Glutamatergic neuron (in vitro differentiated cells): ENCODE data around the gene LARP1. TPM values are rescaled to one million over a fixed set of nuclear protein-coding genes. Genes with fewer than 3 reads are reported as not detected.

Experiments
- DNase-seq: peaks from one replicate; pipeline ENCODE4 v3.0.0; 2022
- H3K27ac Mint-ChIP-seq: one replicate; pipeline ENCODE4 v1.8.0; 2020; ENCODE audit warnings: mild to moderate bottlenecking, mixed read lengths, inconsistent platforms; ENCODE audit not compliant: unreplicated experiment
- H3K27me3 Mint-ChIP-seq: one replicate; pipeline ENCODE4 v1.8.0; 2020; ENCODE audit warnings: mild to moderate bottlenecking, moderate library complexity, mixed read lengths, inconsistent platforms; ENCODE audit not compliant: unreplicated experiment
- H3K36me3 Mint-ChIP-seq: one replicate; pipeline ENCODE4 v1.8.0; 2020; ENCODE audit warnings: mild to moderate bottlenecking, mixed read lengths, inconsistent platforms; ENCODE audit not compliant: unreplicated experiment
- H3K4me1 Mint-ChIP-seq: one replicate; pipeline ENCODE4 v1.8.0; 2020; ENCODE audit warnings: mild to moderate bottlenecking, low read depth, mixed read lengths, inconsistent platforms; ENCODE audit not compliant: unreplicated experiment
- H3K4me3 Mint-ChIP-seq: one replicate; pipeline ENCODE4 v1.8.0; 2020; ENCODE audit warnings: mild to moderate bottlenecking, mixed read lengths, inconsistent platforms; ENCODE audit not compliant: unreplicated experiment
- H3K9me3 Mint-ChIP-seq: one replicate; pipeline ENCODE4 v1.8.0; 2020; ENCODE audit warnings: mild to moderate bottlenecking, moderate library complexity, mixed read lengths, inconsistent platforms; ENCODE audit not compliant: unreplicated experiment
- total RNA-seq: library from RNA; stranded (reverse); fragmentation: NEBNext Ultra II Directional; extraction: Animal tissue kit (Norgen Biotek cat#: 25700); gene quantifications from one replicate; pipeline ENCODE4 v1.2.1, GENCODE V29; 2021; ENCODE audit not compliant: unreplicated experiment
- TF ChIP-seq, protein P1 (sequence below): fragments of 200-600 bp; sonication (generic); IDR thresholded peaks from one replicate; pipeline ENCODE4 v1.5.0; 2021; ENCODE audit not compliant: partially characterized antibody, unreplicated experiment

LARP1 gene
- total RNA-seq, 1 donor from 2014 or later: 199 TPM

DNA sequence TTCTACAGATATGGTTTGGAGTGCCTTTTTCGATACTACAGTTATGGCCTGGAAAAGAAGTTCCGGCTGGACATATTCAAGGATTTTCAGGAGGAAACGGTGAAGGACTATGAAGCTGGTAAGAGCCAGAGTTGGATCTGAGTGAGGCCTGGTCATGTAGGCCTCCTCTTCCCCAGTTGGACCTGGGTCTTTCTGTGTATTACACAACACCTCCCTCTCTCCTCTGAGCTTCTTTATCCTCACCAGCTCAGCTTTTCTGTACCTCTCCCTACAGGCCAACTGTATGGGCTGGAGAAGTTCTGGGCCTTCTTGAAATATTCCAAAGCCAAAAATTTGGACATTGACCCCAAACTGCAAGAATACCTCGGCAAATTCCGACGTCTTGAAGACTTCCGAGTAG is 56.1 kb downstream of the LARP1 start:
- H3K9me3 Mint-ChIP-seq: no peaks in the 10 kb centered on the region
- peaks cover 2% of the 10 kb centered on the region for H3K36me3 Mint-ChIP-seq
- TF ChIP-seq, protein P1, sequence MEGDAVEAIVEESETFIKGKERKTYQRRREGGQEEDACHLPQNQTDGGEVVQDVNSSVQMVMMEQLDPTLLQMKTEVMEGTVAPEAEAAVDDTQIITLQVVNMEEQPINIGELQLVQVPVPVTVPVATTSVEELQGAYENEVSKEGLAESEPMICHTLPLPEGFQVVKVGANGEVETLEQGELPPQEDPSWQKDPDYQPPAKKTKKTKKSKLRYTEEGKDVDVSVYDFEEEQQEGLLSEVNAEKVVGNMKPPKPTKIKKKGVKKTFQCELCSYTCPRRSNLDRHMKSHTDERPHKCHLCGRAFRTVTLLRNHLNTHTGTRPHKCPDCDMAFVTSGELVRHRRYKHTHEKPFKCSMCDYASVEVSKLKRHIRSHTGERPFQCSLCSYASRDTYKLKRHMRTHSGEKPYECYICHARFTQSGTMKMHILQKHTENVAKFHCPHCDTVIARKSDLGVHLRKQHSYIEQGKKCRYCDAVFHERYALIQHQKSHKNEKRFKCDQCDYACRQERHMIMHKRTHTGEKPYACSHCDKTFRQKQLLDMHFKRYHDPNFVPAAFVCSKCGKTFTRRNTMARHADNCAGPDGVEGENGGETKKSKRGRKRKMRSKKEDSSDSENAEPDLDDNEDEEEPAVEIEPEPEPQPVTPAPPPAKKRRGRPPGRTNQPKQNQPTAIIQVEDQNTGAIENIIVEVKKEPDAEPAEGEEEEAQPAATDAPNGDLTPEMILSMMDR: no peak
- DNase-seq: no peak
- H3K4me3 Mint-ChIP-seq: no peak overlapping the region
- H3K27ac Mint-ChIP-seq: no peak overlapping the region
- no peaks in the 10 kb centered on the region for H3K4me1 Mint-ChIP-seq
- peaks cover 4% of the 10 kb centered on the region for H3K27me3 Mint-ChIP-seq

DNA sequence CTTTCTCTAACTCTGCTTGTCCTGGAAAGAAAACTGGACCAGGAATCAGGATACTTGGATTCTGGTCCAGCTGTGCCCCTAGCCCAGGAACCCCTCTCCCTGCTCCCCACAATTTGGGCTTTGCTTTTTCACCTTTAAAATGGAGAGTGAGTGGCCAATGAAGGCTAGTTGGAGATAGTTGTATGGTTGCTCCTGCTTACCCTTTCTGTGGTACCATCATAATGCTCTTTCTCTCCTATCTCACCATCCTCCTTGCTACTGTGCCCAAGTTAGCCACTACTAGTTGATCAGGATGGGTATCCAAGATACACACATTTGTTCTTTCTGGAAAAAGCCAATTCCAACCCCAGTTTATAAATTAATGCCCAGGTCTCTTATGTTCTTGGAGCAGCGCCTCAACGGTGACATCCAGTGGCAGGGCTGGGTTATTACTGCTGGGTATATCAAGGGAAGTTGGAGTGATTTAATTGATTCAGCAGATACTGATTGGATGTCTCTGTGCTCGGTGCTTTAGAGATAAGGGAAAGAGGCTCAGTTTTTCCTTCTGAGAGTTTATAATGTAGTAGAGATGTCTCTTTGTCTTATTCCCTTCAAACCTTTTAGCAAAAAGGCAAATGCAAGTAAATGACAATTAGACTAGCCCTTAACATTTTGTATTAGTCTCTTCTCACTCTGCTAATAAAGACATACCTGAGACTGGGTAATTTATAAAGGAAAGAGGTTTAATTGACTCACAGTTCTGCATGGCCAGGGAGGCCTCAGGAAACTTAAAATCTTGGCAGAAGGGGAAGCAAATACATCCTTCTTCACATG is 56.7 kb downstream of the LARP1 start:
- H3K27me3 Mint-ChIP-seq: peaks cover 6% of the 10 kb centered on the region
- TF ChIP-seq, protein P1: peak; percentile 84
- H3K4me1 Mint-ChIP-seq: no peaks in the 10 kb centered on the region
- DNase-seq: peak; percentile 73
- H3K4me3 Mint-ChIP-seq: no peak overlapping the region
- no peak overlapping the region for H3K27ac Mint-ChIP-seq
- peaks cover 2% of the 10 kb centered on the region for H3K9me3 Mint-ChIP-seq
- peaks cover 6% of the 10 kb centered on the region for H3K36me3 Mint-ChIP-seq

DNA sequence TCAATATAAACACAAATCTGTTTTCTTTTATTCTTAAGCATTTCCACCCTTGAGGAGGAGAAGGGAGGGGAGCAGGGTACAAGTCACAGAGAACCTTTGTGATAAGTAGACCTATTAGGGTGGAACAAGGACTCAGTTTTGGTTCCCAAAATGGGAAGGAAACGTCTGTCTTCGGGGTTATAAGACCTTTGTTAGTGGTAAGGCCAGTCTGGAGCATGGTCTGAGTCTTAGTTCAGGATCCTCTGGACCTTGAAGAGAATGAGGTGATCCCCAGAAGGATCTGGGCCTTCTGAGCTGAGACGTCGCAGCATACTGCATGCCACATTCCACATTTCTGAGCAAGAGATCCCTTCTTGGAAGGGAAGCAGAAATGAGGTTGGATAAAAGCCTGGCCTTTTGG is 58.0 kb downstream of the LARP1 start:
- H3K27me3 Mint-ChIP-seq: peaks cover 6% of the 10 kb centered on the region
- H3K36me3 Mint-ChIP-seq: peaks cover 6% of the 10 kb centered on the region
- no peak overlapping the region for H3K4me3 Mint-ChIP-seq
- H3K9me3 Mint-ChIP-seq: peaks cover 2% of the 10 kb centered on the region
- H3K4me1 Mint-ChIP-seq: no peaks in the 10 kb centered on the region
- DNase-seq: no peak
- no peak overlapping the region for H3K27ac Mint-ChIP-seq
- TF ChIP-seq, protein P1: no peak

DNA sequence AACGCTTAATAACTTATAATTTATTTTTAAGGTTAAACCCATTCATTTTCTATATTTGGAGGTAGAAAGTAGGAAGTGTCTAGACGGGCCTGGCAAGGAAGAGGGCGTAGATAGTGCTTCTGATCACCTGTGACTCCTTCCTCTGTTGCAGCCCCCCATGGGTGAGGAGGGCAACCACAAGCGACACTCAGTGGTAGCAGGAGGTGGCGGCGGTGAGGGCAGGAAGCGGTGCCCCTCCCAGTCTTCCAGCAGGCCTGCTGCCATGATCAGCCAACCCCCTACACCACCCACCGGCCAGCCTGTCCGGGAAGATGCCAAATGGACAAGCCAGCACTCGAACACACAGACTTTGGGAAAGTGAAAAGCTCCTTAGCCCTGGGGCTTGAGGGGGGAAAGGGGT is 58.6 kb downstream of the LARP1 start:
- TF ChIP-seq, protein P1: no peak
- no peak overlapping the region for H3K4me3 Mint-ChIP-seq
- peaks cover 3% of the 10 kb centered on the region for H3K9me3 Mint-ChIP-seq
- peaks cover 6% of the 10 kb centered on the region for H3K36me3 Mint-ChIP-seq
- peaks cover 7% of the 10 kb centered on the region for H3K27me3 Mint-ChIP-seq
- DNase-seq: no peak
- H3K4me1 Mint-ChIP-seq: no peaks in the 10 kb centered on the region
- no peak overlapping the region for H3K27ac Mint-ChIP-seq

DNA sequence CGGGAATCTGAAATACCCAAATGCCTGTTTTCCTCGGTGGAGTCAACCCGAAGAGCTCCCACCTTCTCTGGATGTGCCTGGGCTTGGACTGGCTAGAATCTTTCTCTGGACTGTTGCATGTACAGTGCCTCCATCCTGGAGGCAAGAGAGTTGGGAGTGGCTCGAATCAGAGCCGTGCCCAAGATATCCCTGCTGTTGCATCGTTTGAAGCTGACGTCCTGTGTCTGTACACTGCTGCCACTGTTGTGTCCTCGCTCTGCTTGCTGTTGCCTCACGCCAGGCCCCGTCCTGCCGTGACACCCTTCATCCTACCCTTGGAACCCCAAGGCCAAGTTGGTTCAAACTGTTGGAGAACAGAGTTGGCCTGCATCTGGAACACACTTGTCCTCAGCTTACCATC is 59.8 kb downstream of the LARP1 start:
- no peak for DNase-seq
- TF ChIP-seq, protein P1: no peak

More for the DNA sequence above, 59.8 kb downstream of the LARP1 start:
- peaks cover 8% of the 10 kb centered on the region for H3K9me3 Mint-ChIP-seq
- no peak overlapping the region for H3K4me3 Mint-ChIP-seq
- H3K27me3 Mint-ChIP-seq: peaks cover 9% of the 10 kb centered on the region
- peaks cover 1% of the 10 kb centered on the region for H3K4me1 Mint-ChIP-seq
- H3K27ac Mint-ChIP-seq: no peak overlapping the region
- peaks cover 6% of the 10 kb centered on the region for H3K36me3 Mint-ChIP-seq
